Osteoblast (primary cell): ENCODE data around the gene HCN1. TPM values are rescaled to one million over a fixed set of nuclear protein-coding genes. Genes with fewer than 3 reads are reported as not detected.

ENCODE experiments used
- DNase-seq: peaks from one replicate; pipeline ENCODE4 v3.0.0; 2011; ENCODE audit warnings: low spot score, mixed read lengths; ENCODE audit not compliant: insufficient read length; ENCODE audit errors: missing footprints
- H2AFZ ChIP-seq: 2 replicates; pipeline ENCODE4 v1.6.0; 2011; ENCODE audit warnings: mild to moderate bottlenecking, low read length
- H3K27ac ChIP-seq: 2 replicates; pipeline ENCODE4 v1.5.1; 2011; ENCODE audit warnings: mild to moderate bottlenecking, low read depth, low read length, moderate library complexity
- H3K27me3 ChIP-seq: 2 replicates; pipeline ENCODE4 v1.6.0; 2012; ENCODE audit warnings: mild to moderate bottlenecking, control low read depth, inconsistent platforms, low read length, moderate library complexity; ENCODE audit not compliant: insufficient read depth
- H3K36me3 ChIP-seq: 2 replicates; pipeline ENCODE4 v1.5.1; 2011; ENCODE audit warnings: mild to moderate bottlenecking, low read length, control low read depth, moderate library complexity; ENCODE audit not compliant: insufficient read depth
- H3K4me1 ChIP-seq: 2 replicates; pipeline ENCODE4 v1.5.1; 2011; ENCODE audit warnings: mild to moderate bottlenecking, low read length, control low read depth, moderate library complexity; ENCODE audit not compliant: insufficient read depth
- H3K4me2 ChIP-seq: 2 replicates; pipeline ENCODE4 v1.6.0; 2011; ENCODE audit warnings: mild to moderate bottlenecking, low read length; ENCODE audit not compliant: insufficient read depth
- H3K4me3 ChIP-seq: fragments of 200-600 bp; sonication (generic); 3 replicates; pipeline ENCODE4 v1.5.1; 2012; ENCODE audit warnings: mild to moderate bottlenecking, low read length, inconsistent platforms; ENCODE audit not compliant: insufficient read depth
- H3K79me2 ChIP-seq: 2 replicates; pipeline ENCODE4 v1.6.0; 2012; ENCODE audit warnings: mild to moderate bottlenecking, low read length, control low read depth, inconsistent platforms; ENCODE audit not compliant: insufficient read depth
- H3K9me3 ChIP-seq: 2 replicates; pipeline ENCODE4 v1.5.1; 2011; ENCODE audit warnings: low read depth, low read length, control low read depth
- H4K20me1 ChIP-seq: 2 replicates; pipeline ENCODE4 v1.6.0; 2012; ENCODE audit warnings: mild to moderate bottlenecking, low read length, control low read depth; ENCODE audit not compliant: insufficient read depth
- total RNA-seq: library from RNA; depleted of rRNA; stranded (reverse); fragments of >200 nt; gene quantifications from 2 replicates; pipeline ENCODE4 v1.2.3, GENCODE V29; 2012
- TF ChIP-seq, protein P1 (sequence below): IDR thresholded peaks from 2 replicates; pipeline ENCODE4 v1.5.1; 2011; ENCODE audit warnings: mild to moderate bottlenecking, low read depth, low read length, moderate library complexity; ENCODE audit errors: extremely low read depth

HCN1 gene
- total RNA-seq, 1 donor = not detected

DNA sequence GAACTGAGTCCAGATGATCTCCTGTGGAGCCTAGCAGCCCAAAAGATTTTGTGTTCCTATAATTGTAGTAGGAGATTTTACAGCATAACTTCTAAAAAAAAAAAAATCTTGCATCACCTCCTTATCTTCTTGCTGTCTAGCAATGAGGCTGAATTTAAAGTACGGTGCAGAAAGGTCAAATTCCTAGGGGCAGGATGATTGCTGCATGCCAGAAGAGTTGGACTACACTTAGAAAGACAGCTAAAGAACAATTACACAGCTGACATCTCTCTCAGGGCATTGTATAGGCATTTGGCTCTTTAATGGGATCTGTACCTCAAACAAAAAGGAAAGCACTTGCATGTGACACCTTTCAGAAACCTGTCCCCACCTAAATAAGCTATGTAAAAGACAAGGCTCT, 443.2 kb downstream of the HCN1 start:
- Histone ChIP-seq H3K27ac (no peak overlapping the region), H3K4me3 (no peak overlapping the region), H3K9me3 (peaks cover 6% of the 10 kb centered on the region), H3K4me2 (no peak overlapping the region), H3K4me1 (no peaks in the 10 kb centered on the region), H3K27me3 (no peaks in the 10 kb centered on the region), H3K79me2 (no peaks in the 10 kb centered on the region), H2AFZ (no peak overlapping the region), H3K36me3 (no peaks in the 10 kb centered on the region), H4K20me1 (no peaks in the 10 kb centered on the region)
- DNase-seq = no peak
- TF ChIP-seq, protein P1, sequence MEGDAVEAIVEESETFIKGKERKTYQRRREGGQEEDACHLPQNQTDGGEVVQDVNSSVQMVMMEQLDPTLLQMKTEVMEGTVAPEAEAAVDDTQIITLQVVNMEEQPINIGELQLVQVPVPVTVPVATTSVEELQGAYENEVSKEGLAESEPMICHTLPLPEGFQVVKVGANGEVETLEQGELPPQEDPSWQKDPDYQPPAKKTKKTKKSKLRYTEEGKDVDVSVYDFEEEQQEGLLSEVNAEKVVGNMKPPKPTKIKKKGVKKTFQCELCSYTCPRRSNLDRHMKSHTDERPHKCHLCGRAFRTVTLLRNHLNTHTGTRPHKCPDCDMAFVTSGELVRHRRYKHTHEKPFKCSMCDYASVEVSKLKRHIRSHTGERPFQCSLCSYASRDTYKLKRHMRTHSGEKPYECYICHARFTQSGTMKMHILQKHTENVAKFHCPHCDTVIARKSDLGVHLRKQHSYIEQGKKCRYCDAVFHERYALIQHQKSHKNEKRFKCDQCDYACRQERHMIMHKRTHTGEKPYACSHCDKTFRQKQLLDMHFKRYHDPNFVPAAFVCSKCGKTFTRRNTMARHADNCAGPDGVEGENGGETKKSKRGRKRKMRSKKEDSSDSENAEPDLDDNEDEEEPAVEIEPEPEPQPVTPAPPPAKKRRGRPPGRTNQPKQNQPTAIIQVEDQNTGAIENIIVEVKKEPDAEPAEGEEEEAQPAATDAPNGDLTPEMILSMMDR = no peak

DNA sequence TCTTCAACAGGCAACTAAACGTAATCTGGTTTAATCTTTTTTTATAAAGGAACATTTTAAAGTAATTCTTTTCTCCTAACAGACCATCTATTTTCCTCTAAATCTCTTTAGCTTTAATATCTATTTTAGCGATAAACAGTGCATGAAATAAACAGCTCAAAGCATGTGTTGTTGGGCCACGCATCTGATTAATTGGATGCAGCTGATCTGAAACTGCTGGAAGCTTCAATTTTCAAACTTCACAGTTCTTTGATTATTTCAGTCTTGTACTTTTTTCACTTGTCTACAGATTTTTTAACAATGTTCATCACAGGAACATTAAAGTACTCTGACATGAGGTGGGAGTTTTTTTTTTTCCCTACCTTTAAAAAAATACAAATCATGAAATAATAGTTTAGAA, 443.6 kb downstream of the HCN1 start:
- Histone ChIP-seq H3K27ac (no peak overlapping the region), H3K36me3 (no peaks in the 10 kb centered on the region), H3K27me3 (no peaks in the 10 kb centered on the region), H3K4me1 (no peaks in the 10 kb centered on the region), H2AFZ (no peak overlapping the region), H3K9me3 (peaks cover 6% of the 10 kb centered on the region), H3K79me2 (no peaks in the 10 kb centered on the region), H3K4me3 (no peak overlapping the region), H3K4me2 (no peak overlapping the region), H4K20me1 (no peaks in the 10 kb centered on the region)
- TF ChIP-seq, protein P1 = no peak
- DNase-seq = no peak

GRCh38 chr5:45225571-45226031, 470.6 kb downstream of the HCN1 start:
- TF ChIP-seq, protein P1 = no peak
- no peaks in the 10 kb centered on the region for H3K79me2 ChIP-seq
- peaks cover 5% of the 10 kb centered on the region for H3K9me3 ChIP-seq
- no peaks in the 10 kb centered on the region for H3K27me3 ChIP-seq
- H3K4me3 ChIP-seq = no peak overlapping the region
- no peak overlapping the region for H3K27ac ChIP-seq
- H3K4me2 ChIP-seq = no peak overlapping the region
- no peaks in the 10 kb centered on the region for H3K4me1 ChIP-seq
- no peaks in the 10 kb centered on the region for H3K36me3 ChIP-seq
- DNase-seq = no peak
- H4K20me1 ChIP-seq = no peaks in the 10 kb centered on the region
- H2AFZ ChIP-seq = no peak overlapping the region

DNA sequence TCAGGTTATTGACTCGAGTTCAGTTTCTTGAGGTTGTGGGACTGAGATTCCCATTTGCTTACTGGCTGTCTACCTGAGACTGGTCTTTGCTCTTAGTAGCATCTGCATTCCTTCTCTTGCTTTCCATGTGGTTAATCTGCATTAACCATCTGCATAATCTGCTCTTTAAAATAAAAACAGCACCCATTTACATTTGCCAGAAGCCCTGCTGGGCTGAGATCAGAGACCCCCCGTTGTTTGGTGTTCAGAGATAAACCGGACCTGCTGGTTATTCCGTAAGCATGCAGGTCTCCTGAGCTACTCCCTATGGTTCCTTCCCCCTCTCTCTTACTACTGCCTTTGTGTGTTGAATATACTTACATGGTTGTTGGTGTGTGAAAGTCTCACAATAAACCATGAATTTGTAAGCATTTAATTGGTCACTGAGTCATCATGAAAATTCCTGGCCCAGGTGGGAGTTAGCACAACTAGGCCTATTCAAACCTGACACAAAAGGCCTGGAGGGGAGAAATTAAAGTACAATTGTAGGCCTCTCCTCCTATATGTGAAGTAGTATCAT, 490.7 kb downstream of the HCN1 start:
- DNase-seq = no peak
- Histone ChIP-seq H3K4me1 (no peaks in the 10 kb centered on the region), H3K4me3 (no peak overlapping the region)

More for the DNA sequence above, 490.7 kb downstream of the HCN1 start:
- Histone ChIP-seq H4K20me1 (no peaks in the 10 kb centered on the region), H2AFZ (no peak overlapping the region), H3K9me3 (no peaks in the 10 kb centered on the region), H3K79me2 (no peaks in the 10 kb centered on the region), H3K4me2 (no peak overlapping the region), H3K27me3 (no peaks in the 10 kb centered on the region), H3K27ac (no peak overlapping the region), H3K36me3 (no peaks in the 10 kb centered on the region)
- TF ChIP-seq, protein P1 = no peak
